ENCODE data around the gene LIPT2.

The LIPT2 gene

GRCh38 chr11:74466916-74467885, 26.3 kb downstream of the LIPT2 start, which contains the start of gene KCNE3:
KCNE3 (minus strand) TSS chr11:74467549; CDS start chr11:74457563, 9,986 bp downstream.
- intact Hi-C loops (cut with DNase I), result no loop called here
- peak in 7 of 10 donors; percentile 14 to 85 (median 36) for DNase-seq

GRCh38 chr11:74465291-74465708, 28.2 kb downstream of the LIPT2 start:
- intact Hi-C loops (cut with DNase I), result no loop called here
- DNase-seq, result peak in 1 of 10 donors; percentile 5

- intact Hi-C loops (cut with DNase I), result no loop called here
Observed at GRCh38 chr11:74464746-74465145, 28.8 kb downstream of the LIPT2 start.

GRCh38 chr11:74463216-74463615, 30.3 kb downstream of the LIPT2 start:
- intact Hi-C loops (cut with DNase I), result no loop called here
- peak in 1 of 10 donors; percentile 32 for DNase-seq

More at GRCh38 chr11:74464746-74465145, 28.8 kb downstream of the LIPT2 start:
- DNase-seq, result no peak

GRCh38 chr11:74462631-74463030, 30.9 kb downstream of the LIPT2 start:
- intact Hi-C loops (cut with DNase I), result no loop called here
- no peak for DNase-seq

GRCh38 chr11:74462009-74462408, 31.5 kb downstream of the LIPT2 start:
- intact Hi-C loops (cut with DNase I), result no loop called here
- DNase-seq, result peak in 5 of 10 donors; percentile 18 to 90 (median 23)

- DNase-seq, result no peak
- intact Hi-C loops (cut with DNase I), result no loop called here
Observed at GRCh38 chr11:74460481-74461154, 32.9 kb downstream of the LIPT2 start.

- intact Hi-C loops (cut with DNase I), result no loop called here
- peak in 1 of 10 donors; percentile 20 for DNase-seq
Observed at GRCh38 chr11:74460065-74460464, 33.5 kb downstream of the LIPT2 start.

GRCh38 chr11:74459584-74459983, 33.9 kb downstream of the LIPT2 start:
- intact Hi-C loops (cut with DNase I), result loop anchor here (10.0 kb wide), 1 partner anchor 265 kb away; no protein-coding TSS in a partner anchor
- DNase-seq, result no peak

GRCh38 chr11:74457356-74457755, 36.2 kb downstream of the LIPT2 start:
- DNase-seq, result no peak
- intact Hi-C loops (cut with DNase I), result loop anchor here (10.0 kb wide), 1 partner anchor 267 kb away; no protein-coding TSS in a partner anchor

- intact Hi-C loops (cut with DNase I), result loop anchor here (2.0 to 10.0 kb wide), 2 partner anchors 117 to 271 kb away; no protein-coding TSS in a partner anchor
- DNase-seq, result peak in 7 of 10 donors; percentile 35 to 87 (median 54)
Observed at GRCh38 chr11:74453373-74453975, 40.0 kb downstream of the LIPT2 start.

GRCh38 chr11:74452366-74452765, 41.2 kb downstream of the LIPT2 start:
- no peak for DNase-seq
- intact Hi-C loops (cut with DNase I), result loop anchor here (2.0 to 10.0 kb wide), 2 partner anchors 118 to 272 kb away; no protein-coding TSS in a partner anchor

- no peak for DNase-seq
- intact Hi-C loops (cut with DNase I), result loop anchor here (10.0 kb wide), 1 partner anchor 274 kb away; no protein-coding TSS in a partner anchor
Observed at GRCh38 chr11:74450318-74450717, 43.2 kb downstream of the LIPT2 start.

- intact Hi-C loops (cut with DNase I), result loop anchor here (2.0 to 5.0 kb wide), 2 partner anchors 195 to 487 kb away; no protein-coding TSS in a partner anchor
- peak in 2 of 10 donors; percentile 12 to 28 for DNase-seq
Observed at GRCh38 chr11:74449369-74449931, 44.1 kb downstream of the LIPT2 start.

GRCh38 chr11:74447720-74448119, 45.8 kb downstream of the LIPT2 start:
- intact Hi-C loops (cut with DNase I), result loop anchor here (1.0 to 5.0 kb wide), 3 partner anchors 59 to 485 kb away; no protein-coding TSS in a partner anchor
- DNase-seq, result no peak

GRCh38 chr11:74446532-74446938, 47.0 kb downstream of the LIPT2 start:
- no peak for DNase-seq
- intact Hi-C loops (cut with DNase I), result loop anchor here (5.0 kb wide), 1 partner anchor 484 kb away; no protein-coding TSS in a partner anchor

- intact Hi-C loops (cut with DNase I), result no loop called here
- DNase-seq, result no peak
Observed at GRCh38 chr11:74444173-74444826, 49.2 kb downstream of the LIPT2 start.

- intact Hi-C loops (cut with DNase I), result no loop called here
- no peak for DNase-seq
Observed at GRCh38 chr11:74443071-74443864, 50.3 kb downstream of the LIPT2 start.
